ENCODE results near the gene SAG. TPM values are rescaled to one million over a fixed set of nuclear protein-coding genes. Genes with fewer than 3 reads are reported as not detected.
A peak's percentile ranks its signal among the peaks of the same experiment; 100 is the strongest.
"Not testable (repeated sequence)": the region's sequence is repeated elsewhere in the genome, so short reads cannot be mapped to it uniquely, and the experiment has no call there.

SAG gene
- total and polyA plus RNA-seq, 5 donors from 2014 or later: 1.7 TPM; not detected in 4

DNA sequence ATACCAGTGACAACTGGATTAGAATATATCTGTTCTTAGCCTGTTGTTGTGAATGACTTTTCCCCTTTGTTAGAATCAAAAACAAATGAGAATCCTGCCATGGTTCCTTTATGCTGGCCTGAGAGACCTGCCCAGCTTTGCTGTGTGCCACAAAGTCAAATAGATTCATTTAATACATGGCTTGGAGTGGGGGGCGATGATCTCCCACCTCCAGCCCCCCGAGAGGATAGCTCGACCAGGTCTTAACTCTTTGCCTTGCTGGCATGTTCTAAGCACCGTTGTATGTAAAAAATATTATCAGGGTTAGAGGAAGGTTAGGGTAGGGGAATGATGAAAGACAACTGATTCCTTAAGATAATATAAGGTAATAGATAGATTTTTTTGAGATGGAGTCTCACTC, 24.5 kb downstream of the SAG start:
- Histone ChIP-seq H3K27me3 (ENCODE audit: control insufficient read depth, insufficient read depth, low read length) (no peaks in the 10 kb centered on the region), H3K4me3 (ENCODE audit: low read depth, low read length) (peak overlapping the region; percentile 71), H3K9me3 (ENCODE audit: control insufficient read depth in 2 of 2, low read length in 2 of 2) (no peaks in the 10 kb centered on the region), H3K36me3 (ENCODE audit: control insufficient read depth, insufficient read depth, low read length) (no peaks in the 10 kb centered on the region), H3K27ac (ENCODE audit: insufficient read depth, low read length, poor library complexity, severe bottlenecking) (peak overlapping the region; percentile 83), H3K4me1 (ENCODE audit: control insufficient read depth, insufficient read depth, low read length, poor library complexity, severe bottlenecking) (peaks cover 42% of the 10 kb centered on the region)
- Mint-ChIP-seq H3K4me1 (peaks cover 10 to 51% (median 28%) of the 10 kb centered on the region in 4 donors), H3K27ac (peak overlapping the region; percentile 94 to 98 (median 98)), H3K4me3 (peak overlapping the region; percentile 29 to 81 (median 70)), H3K9me3 (peaks cover 0 to 1% (median 0%) of the 10 kb centered on the region in 7 donors), H3K36me3 (no peaks in the 10 kb centered on the region), H3K27me3 (peaks cover 12% of the 10 kb centered on the region)
- no peak for ATAC-seq (ENCODE audit: low read depth in 2 of 2)
- no peak for DNase-seq

GRCh38 chr2:233334915-233335314, 27.3 kb downstream of the SAG start:
- Mint-ChIP-seq H3K4me3 (peak overlapping the region in 1 of 4 donors; percentile 19), H3K9me3 (peaks cover 0 to 1% (median 0%) of the 10 kb centered on the region in 7 donors), H3K4me1 (peaks cover 10 to 54% (median 26%) of the 10 kb centered on the region in 4 donors), H3K27ac (peak overlapping the region in 2 of 3 donors; percentile 89 to 98), H3K27me3 (peaks cover 15% of the 10 kb centered on the region), H3K36me3 (no peaks in the 10 kb centered on the region)
- Histone ChIP-seq H3K4me1 (ENCODE audit: control insufficient read depth, insufficient read depth, low read length, poor library complexity, severe bottlenecking) (peaks cover 42% of the 10 kb centered on the region), H3K27me3 (ENCODE audit: control insufficient read depth, insufficient read depth, low read length) (no peaks in the 10 kb centered on the region), H3K27ac (ENCODE audit: insufficient read depth, low read length, poor library complexity, severe bottlenecking) (no peak overlapping the region), H3K9me3 (ENCODE audit: control insufficient read depth in 2 of 2, low read length in 2 of 2) (no peaks in the 10 kb centered on the region), H3K36me3 (ENCODE audit: control insufficient read depth, insufficient read depth, low read length) (no peaks in the 10 kb centered on the region), H3K4me3 (ENCODE audit: low read depth, low read length) (no peak overlapping the region)
- ATAC-seq (ENCODE audit: low read depth in 2 of 2): no peak
- no peak for DNase-seq

DNA sequence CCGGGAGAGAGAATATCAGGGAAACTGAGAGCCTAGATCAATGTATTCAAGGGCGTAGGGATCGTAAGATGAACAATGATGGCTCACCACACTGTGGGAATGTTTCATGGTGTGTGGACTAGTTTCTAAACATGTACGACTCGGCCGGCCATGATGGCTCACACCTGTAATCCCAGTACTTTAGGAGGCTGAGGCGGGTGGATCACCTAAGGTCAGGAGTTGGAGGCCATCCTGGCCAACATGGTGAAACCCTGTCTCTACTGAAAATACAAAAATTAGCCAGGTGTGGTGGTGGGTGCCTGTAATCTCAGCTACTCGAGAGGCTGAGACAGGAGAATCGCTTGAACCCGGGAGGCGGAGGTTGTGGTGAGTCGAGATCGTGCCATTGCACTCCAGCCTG, 28.5 kb downstream of the SAG start:
- Mint-ChIP-seq H3K27me3 (peaks cover 14% of the 10 kb centered on the region), H3K4me1 (peaks cover 10 to 48% (median 23%) of the 10 kb centered on the region in 4 donors)
- ATAC-seq (ENCODE audit: low read depth in 2 of 2); H3K4me3 Mint-ChIP-seq; H3K27me3 ChIP-seq (ENCODE audit: control insufficient read depth, insufficient read depth, low read length); H3K36me3 ChIP-seq (ENCODE audit: control insufficient read depth, insufficient read depth, low read length); H3K27ac Mint-ChIP-seq; H3K9me3 ChIP-seq (ENCODE audit: control insufficient read depth in 2 of 2, low read length in 2 of 2); H3K4me3 ChIP-seq (ENCODE audit: low read depth, low read length); H3K27ac ChIP-seq (ENCODE audit: insufficient read depth, low read length, poor library complexity, severe bottlenecking); DNase-seq; H3K9me3 Mint-ChIP-seq; H3K36me3 Mint-ChIP-seq: not testable (repeated sequence)
- H3K4me1 ChIP-seq (ENCODE audit: control insufficient read depth, insufficient read depth, low read length, poor library complexity, severe bottlenecking): peaks cover 32% of the 10 kb centered on the region

DNA sequence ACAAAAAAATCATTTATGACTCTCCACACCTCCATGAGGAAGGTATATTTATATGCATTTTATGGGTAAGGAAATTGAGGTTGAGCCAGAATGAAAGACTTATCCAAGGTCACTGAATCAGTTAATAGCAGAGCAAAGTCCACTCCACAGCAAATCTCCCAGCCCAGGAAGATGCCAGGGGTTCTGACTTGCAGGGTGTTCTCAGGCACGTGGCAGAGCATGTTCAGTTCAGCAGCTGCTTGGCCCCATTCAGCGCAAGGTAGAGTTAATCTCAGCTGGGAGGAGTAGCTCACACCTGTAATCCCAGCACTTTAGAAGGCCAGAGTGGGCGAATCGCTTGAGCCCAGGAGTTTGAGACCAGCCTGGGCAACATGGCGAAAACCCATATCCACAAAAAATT, 28.9 kb downstream of the SAG start:
- Histone ChIP-seq H3K4me3 (ENCODE audit: low read depth, low read length) (no peak overlapping the region), H3K27me3 (ENCODE audit: control insufficient read depth, insufficient read depth, low read length) (no peaks in the 10 kb centered on the region)

GRCh38 chr2:233338046-233338445, 30.4 kb downstream of the SAG start:
- peaks cover 0 to 32% (median 12%) of the 10 kb centered on the region in 4 donors for H3K4me1 Mint-ChIP-seq
- no peak for ATAC-seq (ENCODE audit: low read depth in 2 of 2)
- peaks cover 0 to 1% (median 0%) of the 10 kb centered on the region in 7 donors for H3K9me3 Mint-ChIP-seq
- H3K36me3 ChIP-seq (ENCODE audit: control insufficient read depth, insufficient read depth, low read length): no peaks in the 10 kb centered on the region
- no peak overlapping the region for H3K27ac ChIP-seq (ENCODE audit: insufficient read depth, low read length, poor library complexity, severe bottlenecking)
- H3K4me1 ChIP-seq (ENCODE audit: control insufficient read depth, insufficient read depth, low read length, poor library complexity, severe bottlenecking): peaks cover 13% of the 10 kb centered on the region
- no peaks in the 10 kb centered on the region for H3K36me3 Mint-ChIP-seq
- H3K9me3 ChIP-seq (ENCODE audit: control insufficient read depth in 2 of 2, low read length in 2 of 2): peaks cover 0 to 3% of the 10 kb centered on the region in 2 experiments
- no peak for DNase-seq
- no peak overlapping the region for H3K4me3 Mint-ChIP-seq
- H3K27me3 Mint-ChIP-seq: peaks cover 14% of the 10 kb centered on the region
- no peaks in the 10 kb centered on the region for H3K27me3 ChIP-seq (ENCODE audit: control insufficient read depth, insufficient read depth, low read length)
- H3K4me3 ChIP-seq (ENCODE audit: low read depth, low read length): no peak overlapping the region
- H3K27ac Mint-ChIP-seq: no peak overlapping the region

More for the DNA sequence above, 28.9 kb downstream of the SAG start:
- peaks cover 0 to 3% (median 0%) of the 10 kb centered on the region in 7 donors for H3K9me3 Mint-ChIP-seq
- H3K27ac ChIP-seq (ENCODE audit: insufficient read depth, low read length, poor library complexity, severe bottlenecking): no peak overlapping the region
- peaks cover 0 to 3% of the 10 kb centered on the region in 2 experiments for H3K9me3 ChIP-seq (ENCODE audit: control insufficient read depth in 2 of 2, low read length in 2 of 2)
- H3K4me1 Mint-ChIP-seq: peaks cover 7 to 43% (median 20%) of the 10 kb centered on the region in 4 donors
- H3K27ac Mint-ChIP-seq: no peak overlapping the region
- H3K4me3 Mint-ChIP-seq: no peak overlapping the region
- H3K27me3 Mint-ChIP-seq: peaks cover 14% of the 10 kb centered on the region
- H3K36me3 ChIP-seq (ENCODE audit: control insufficient read depth, insufficient read depth, low read length): no peaks in the 10 kb centered on the region
- H3K4me1 ChIP-seq (ENCODE audit: control insufficient read depth, insufficient read depth, low read length, poor library complexity, severe bottlenecking): peaks cover 28% of the 10 kb centered on the region
- no peak for DNase-seq
- ATAC-seq (ENCODE audit: low read depth in 2 of 2): no peak
- H3K36me3 Mint-ChIP-seq: no peaks in the 10 kb centered on the region

GRCh38 chr2:233338812-233339368, 31.3 kb downstream of the SAG start:
- Histone ChIP-seq H3K36me3 (ENCODE audit: control insufficient read depth, insufficient read depth, low read length) (no peaks in the 10 kb centered on the region), H3K9me3 (ENCODE audit: control insufficient read depth in 2 of 2, low read length in 2 of 2) (peaks cover 0 to 3% of the 10 kb centered on the region in 2 experiments), H3K4me1 (ENCODE audit: control insufficient read depth, insufficient read depth, low read length, poor library complexity, severe bottlenecking) (peaks cover 4% of the 10 kb centered on the region), H3K27me3 (ENCODE audit: control insufficient read depth, insufficient read depth, low read length) (no peaks in the 10 kb centered on the region), H3K27ac (ENCODE audit: insufficient read depth, low read length, poor library complexity, severe bottlenecking) (no peak overlapping the region), H3K4me3 (ENCODE audit: low read depth, low read length) (no peak overlapping the region)
- Mint-ChIP-seq H3K9me3 (peaks cover 0 to 1% (median 0%) of the 10 kb centered on the region in 7 donors), H3K36me3 (no peaks in the 10 kb centered on the region), H3K27ac (no peak overlapping the region), H3K4me1 (peaks cover 0 to 23% (median 11%) of the 10 kb centered on the region in 4 donors), H3K4me3 (no peak overlapping the region), H3K27me3 (peaks cover 14% of the 10 kb centered on the region)
- DNase-seq (no peak), ATAC-seq (ENCODE audit: low read depth in 2 of 2) (no peak)

GRCh38 chr2:233339427-233339826, 31.8 kb downstream of the SAG start:
- Mint-ChIP-seq H3K4me1 (peaks cover 0 to 20% (median 8%) of the 10 kb centered on the region in 4 donors), H3K4me3 (no peak overlapping the region), H3K36me3 (no peaks in the 10 kb centered on the region), H3K27ac (no peak overlapping the region), H3K27me3 (peaks cover 14% of the 10 kb centered on the region), H3K9me3 (peaks cover 0 to 1% (median 0%) of the 10 kb centered on the region in 7 donors)
- H3K27ac ChIP-seq (ENCODE audit: insufficient read depth, low read length, poor library complexity, severe bottlenecking): no peak overlapping the region
- no peaks in the 10 kb centered on the region for H3K4me1 ChIP-seq (ENCODE audit: control insufficient read depth, insufficient read depth, low read length, poor library complexity, severe bottlenecking)
- no peak overlapping the region for H3K4me3 ChIP-seq (ENCODE audit: low read depth, low read length)
- no peaks in the 10 kb centered on the region for H3K36me3 ChIP-seq (ENCODE audit: control insufficient read depth, insufficient read depth, low read length)
- H3K9me3 ChIP-seq (ENCODE audit: control insufficient read depth in 2 of 2, low read length in 2 of 2): peaks cover 0 to 3% of the 10 kb centered on the region in 2 experiments
- ATAC-seq (ENCODE audit: low read depth in 2 of 2): no peak
- no peaks in the 10 kb centered on the region for H3K27me3 ChIP-seq (ENCODE audit: control insufficient read depth, insufficient read depth, low read length)
- no peak for DNase-seq

GRCh38 chr2:233341296-233341695, 33.7 kb downstream of the SAG start:
- ATAC-seq (ENCODE audit: low read depth in 2 of 2) (no peak), DNase-seq (no peak)
- H3K4me1 ChIP-seq (ENCODE audit: control insufficient read depth, insufficient read depth, low read length, poor library complexity, severe bottlenecking): no peaks in the 10 kb centered on the region
- H3K4me1 Mint-ChIP-seq: peaks cover 0 to 10% (median 5%) of the 10 kb centered on the region in 4 donors
- H3K4me3 ChIP-seq (ENCODE audit: low read depth, low read length): no peak overlapping the region
- no peak overlapping the region for H3K4me3 Mint-ChIP-seq
- H3K9me3 Mint-ChIP-seq: peaks cover 0 to 1% (median 0%) of the 10 kb centered on the region in 7 donors
- H3K27ac Mint-ChIP-seq: no peak overlapping the region
- no peaks in the 10 kb centered on the region for H3K27me3 ChIP-seq (ENCODE audit: control insufficient read depth, insufficient read depth, low read length)
- H3K27ac ChIP-seq (ENCODE audit: insufficient read depth, low read length, poor library complexity, severe bottlenecking): no peak overlapping the region
- no peaks in the 10 kb centered on the region for H3K36me3 ChIP-seq (ENCODE audit: control insufficient read depth, insufficient read depth, low read length)
- H3K9me3 ChIP-seq (ENCODE audit: control insufficient read depth in 2 of 2, low read length in 2 of 2): peaks cover 0 to 3% of the 10 kb centered on the region in 2 experiments
- peaks cover 22% of the 10 kb centered on the region for H3K27me3 Mint-ChIP-seq
- no peaks in the 10 kb centered on the region for H3K36me3 Mint-ChIP-seq
